ENCODE results near the gene NCK1. TPM values are rescaled to one million over a fixed set of nuclear protein-coding genes. Genes with fewer than 3 reads are reported as not detected.

NCK1 gene
- total RNA-seq, 2 donors from 2014 or later = 33.8 to 72.3 TPM

DNA sequence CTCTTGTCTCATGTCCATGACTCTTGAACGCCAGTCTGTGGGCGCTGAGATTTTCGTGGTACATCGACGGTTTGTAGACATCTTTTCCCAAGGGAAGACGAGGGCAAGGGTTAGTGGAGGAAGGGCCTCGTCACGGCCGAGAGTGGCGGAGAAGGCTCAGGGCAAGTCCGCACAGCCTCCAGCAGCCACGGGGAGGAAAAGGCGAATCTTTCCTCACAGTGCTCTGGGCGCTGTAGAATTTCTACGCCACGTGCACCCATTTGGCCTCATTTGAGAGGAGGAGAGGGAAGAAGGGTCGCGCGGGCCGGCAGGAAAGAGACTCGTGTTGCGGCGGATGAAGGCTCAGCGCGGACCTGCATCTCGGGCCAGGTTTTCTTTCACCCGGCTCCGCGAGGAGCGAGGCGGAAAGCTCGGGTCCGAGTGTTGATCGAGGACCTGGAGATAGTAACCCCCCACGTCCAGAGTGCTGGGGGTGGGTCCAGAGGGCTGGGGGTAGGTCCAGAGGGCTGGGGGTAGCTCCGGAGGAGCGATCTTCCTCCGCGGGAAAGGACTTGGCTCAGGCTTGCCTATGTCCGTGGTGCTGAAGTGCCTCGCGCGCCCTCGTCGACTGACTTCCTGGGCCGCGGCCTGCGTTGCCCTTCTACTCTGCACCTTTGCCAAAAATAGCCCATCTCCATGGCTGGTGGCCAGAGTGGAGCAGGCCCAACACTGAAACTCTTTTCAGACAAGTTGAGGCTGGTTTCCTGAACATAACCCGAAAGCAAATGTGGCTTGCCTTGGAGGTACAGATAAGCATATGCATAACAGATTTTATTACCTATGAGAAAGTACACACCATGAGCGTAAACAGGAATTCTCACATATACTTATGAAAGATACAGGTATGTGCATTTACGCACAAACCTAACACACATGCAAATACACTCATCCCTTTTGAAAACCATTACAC lies 42.0 kb upstream of the NCK1 start:
- no peaks in the 10 kb centered on the region for H3K36me3 ChIP-seq
- H3K9me3 ChIP-seq = no peaks in the 10 kb centered on the region
- TF ChIP-seq, protein P1, sequence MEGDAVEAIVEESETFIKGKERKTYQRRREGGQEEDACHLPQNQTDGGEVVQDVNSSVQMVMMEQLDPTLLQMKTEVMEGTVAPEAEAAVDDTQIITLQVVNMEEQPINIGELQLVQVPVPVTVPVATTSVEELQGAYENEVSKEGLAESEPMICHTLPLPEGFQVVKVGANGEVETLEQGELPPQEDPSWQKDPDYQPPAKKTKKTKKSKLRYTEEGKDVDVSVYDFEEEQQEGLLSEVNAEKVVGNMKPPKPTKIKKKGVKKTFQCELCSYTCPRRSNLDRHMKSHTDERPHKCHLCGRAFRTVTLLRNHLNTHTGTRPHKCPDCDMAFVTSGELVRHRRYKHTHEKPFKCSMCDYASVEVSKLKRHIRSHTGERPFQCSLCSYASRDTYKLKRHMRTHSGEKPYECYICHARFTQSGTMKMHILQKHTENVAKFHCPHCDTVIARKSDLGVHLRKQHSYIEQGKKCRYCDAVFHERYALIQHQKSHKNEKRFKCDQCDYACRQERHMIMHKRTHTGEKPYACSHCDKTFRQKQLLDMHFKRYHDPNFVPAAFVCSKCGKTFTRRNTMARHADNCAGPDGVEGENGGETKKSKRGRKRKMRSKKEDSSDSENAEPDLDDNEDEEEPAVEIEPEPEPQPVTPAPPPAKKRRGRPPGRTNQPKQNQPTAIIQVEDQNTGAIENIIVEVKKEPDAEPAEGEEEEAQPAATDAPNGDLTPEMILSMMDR (IDR thresholded peaks at IDR 0.05) = no peak
- no peaks in the 10 kb centered on the region for H3K4me1 ChIP-seq
- H3K27ac ChIP-seq = no peak overlapping the region
- peak; percentile 36 for DNase-seq
- H3K9ac ChIP-seq (ENCODE audit: low read depth in 2 of 2, low read length in 2 of 2) = peak overlapping the region; percentile 39 to 40
- intact Hi-C loops (cut with DNase I) = no loop called here
- H3K4me3 ChIP-seq = peak overlapping the region; percentile 48
- peaks cover 21% of the 10 kb centered on the region for H3K27me3 ChIP-seq

DNA sequence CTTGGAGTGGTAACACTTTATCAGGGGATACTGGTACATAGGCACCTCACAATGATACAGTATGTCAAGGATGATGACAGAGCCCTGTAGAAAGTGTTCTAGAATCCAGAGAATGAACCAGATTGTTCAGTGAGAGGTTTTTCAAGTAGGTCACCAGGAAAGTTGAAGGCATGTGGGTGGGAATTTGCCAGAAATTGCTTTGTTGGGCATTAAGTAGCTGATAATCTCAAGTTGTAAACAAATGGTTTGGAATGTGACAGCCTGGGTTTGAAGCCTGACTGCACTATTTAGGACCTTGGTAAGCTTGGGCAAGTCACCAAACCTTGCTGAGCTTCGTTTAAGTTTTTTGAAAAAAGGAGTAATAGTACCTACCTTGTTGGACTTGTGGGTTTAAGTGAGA lies 30.5 kb upstream of the NCK1 start:
- intact Hi-C loops (cut with DNase I) = no loop called here
- Histone ChIP-seq H3K4me3 (no peak overlapping the region), H3K9me3 (no peaks in the 10 kb centered on the region), H3K27me3 (no peaks in the 10 kb centered on the region), H3K36me3 (no peaks in the 10 kb centered on the region), H3K9ac (ENCODE audit: low read depth in 2 of 2, low read length in 2 of 2) (no peak overlapping the region), H3K4me1 (no peaks in the 10 kb centered on the region), H3K27ac (no peak overlapping the region)
- no peak for DNase-seq
- TF ChIP-seq, protein P1 (IDR thresholded peaks at IDR 0.05) = no peak

DNA sequence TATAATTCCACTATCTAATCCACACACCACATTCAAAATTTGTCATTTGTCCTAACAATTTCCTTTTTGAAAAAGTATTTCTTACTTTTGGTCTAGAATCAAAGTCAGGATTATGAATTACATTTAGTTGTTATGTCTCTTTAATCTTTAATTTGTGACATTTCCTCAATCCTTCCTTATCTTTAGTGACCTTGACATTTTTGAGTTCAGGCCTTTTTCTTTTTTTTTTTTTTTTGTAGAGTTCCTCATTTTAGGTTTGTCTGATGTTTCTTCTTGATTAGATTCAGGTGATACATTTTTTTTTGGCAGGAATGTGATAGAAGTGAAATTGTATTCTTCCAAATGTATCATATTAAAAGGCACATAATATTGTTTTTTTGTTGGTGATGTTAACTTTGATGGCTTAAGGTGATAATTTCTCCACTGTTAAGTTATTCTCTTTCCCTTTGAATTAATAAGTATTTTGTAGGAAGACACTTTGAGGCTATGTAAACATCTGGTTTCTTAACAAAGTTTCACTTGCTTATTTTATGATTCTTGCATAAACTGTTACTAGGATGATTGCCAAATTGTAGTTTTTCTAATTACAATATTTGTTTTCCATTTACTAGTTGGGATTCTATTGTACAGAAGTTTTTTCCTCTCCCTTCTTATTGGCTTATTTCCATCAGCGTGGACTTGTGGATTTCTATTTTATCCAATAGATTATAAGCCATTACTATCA lies 26.8 kb upstream of the NCK1 start:
- no peaks in the 10 kb centered on the region for H3K27me3 ChIP-seq
- H3K27ac ChIP-seq = no peak overlapping the region
- TF ChIP-seq, protein P1 (IDR thresholded peaks at IDR 0.05) = no peak
- H3K9me3 ChIP-seq = no peaks in the 10 kb centered on the region
- DNase-seq = no peak
- intact Hi-C loops (cut with DNase I) = no loop called here
- H3K9ac ChIP-seq (ENCODE audit: low read depth in 2 of 2, low read length in 2 of 2) = no peak overlapping the region
- H3K4me1 ChIP-seq = no peaks in the 10 kb centered on the region
- no peaks in the 10 kb centered on the region for H3K36me3 ChIP-seq
- H3K4me3 ChIP-seq = no peak overlapping the region

DNA sequence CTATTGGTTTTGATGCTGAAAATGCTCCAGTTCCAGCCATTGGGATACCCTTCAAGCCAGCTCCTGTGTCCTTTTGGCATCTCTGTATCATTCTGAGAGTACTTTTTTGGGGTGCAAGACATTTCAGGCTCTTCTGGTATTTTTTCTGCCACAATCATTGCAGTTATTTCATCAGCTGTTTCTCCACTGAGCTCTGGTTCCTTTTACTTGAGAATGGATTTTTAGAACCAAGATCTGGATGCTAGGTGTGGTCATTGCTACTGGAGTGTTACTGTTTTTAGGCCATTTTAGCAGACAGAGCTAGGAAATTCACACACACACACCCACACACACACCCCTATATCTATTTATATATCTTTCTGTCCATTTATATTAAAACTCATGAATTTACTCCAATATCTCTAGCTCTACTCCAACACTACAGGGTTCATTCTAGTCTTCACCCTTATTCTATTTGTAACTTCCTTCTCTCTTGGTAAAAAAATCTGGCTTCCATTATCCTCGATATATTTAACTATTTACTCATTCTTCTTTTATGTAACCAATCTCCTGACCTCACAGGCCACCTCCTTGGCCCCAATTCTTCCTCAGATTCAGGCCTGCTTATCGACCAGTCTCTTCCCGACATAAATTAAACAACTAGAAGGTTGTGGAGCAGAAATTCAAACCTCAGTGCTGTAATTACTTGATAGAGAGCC lies 26.0 kb upstream of the NCK1 start:
- no peaks in the 10 kb centered on the region for H3K27me3 ChIP-seq
- DNase-seq = no peak
- H3K4me1 ChIP-seq = no peaks in the 10 kb centered on the region
- no peak overlapping the region for H3K4me3 ChIP-seq
- TF ChIP-seq, protein P1 (IDR thresholded peaks at IDR 0.05) = no peak
- no peaks in the 10 kb centered on the region for H3K36me3 ChIP-seq
- H3K27ac ChIP-seq = no peak overlapping the region
- no peaks in the 10 kb centered on the region for H3K9me3 ChIP-seq
- no peak overlapping the region for H3K9ac ChIP-seq (ENCODE audit: low read depth in 2 of 2, low read length in 2 of 2)
- intact Hi-C loops (cut with DNase I) = no loop called here

DNA sequence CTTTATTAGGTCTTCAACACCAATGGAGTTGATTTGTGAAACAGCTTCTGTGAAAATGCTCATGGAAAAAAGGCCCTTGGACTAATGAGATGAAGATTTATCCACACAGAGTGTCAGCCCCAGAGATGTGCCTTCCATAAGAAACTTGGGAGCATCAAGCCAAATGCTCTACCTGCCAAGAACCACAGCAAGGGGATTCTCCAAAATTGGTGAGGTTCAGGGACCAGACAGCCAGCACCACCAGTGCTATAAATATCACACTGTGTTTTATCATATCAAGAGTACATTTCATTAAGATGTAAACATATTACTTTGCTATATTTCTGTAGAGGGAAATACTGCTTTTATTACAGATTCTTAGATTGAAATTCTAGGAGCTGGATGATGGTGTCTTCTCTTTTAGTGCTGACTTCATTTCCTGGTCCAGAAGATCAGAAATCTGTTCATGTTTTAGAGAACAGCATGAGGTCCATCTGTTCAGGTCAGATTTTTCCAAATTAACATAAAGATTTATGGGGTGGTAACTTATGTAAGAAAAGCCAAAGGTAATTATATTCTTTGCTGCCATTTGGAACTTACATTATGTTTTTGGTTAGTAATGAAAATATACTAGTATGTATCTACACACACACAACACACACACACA lies 25.4 kb upstream of the NCK1 start:
- no peak for DNase-seq
- H3K9ac ChIP-seq (ENCODE audit: low read depth in 2 of 2, low read length in 2 of 2) = no peak overlapping the region
- TF ChIP-seq, protein P1 (IDR thresholded peaks at IDR 0.05) = no peak
- H3K27ac ChIP-seq = no peak overlapping the region
- no peaks in the 10 kb centered on the region for H3K4me1 ChIP-seq
- H3K4me3 ChIP-seq = no peak overlapping the region
- H3K27me3 ChIP-seq = no peaks in the 10 kb centered on the region
- intact Hi-C loops (cut with DNase I) = no loop called here
- no peaks in the 10 kb centered on the region for H3K36me3 ChIP-seq
- no peaks in the 10 kb centered on the region for H3K9me3 ChIP-seq

Measured in colonic mucosa (tissue), 4 donors.